ENCODE results near the gene DIP2C.

Gene DIP2C

GRCh38 chr10:565146-565545, 124.3 kb downstream of the DIP2C start:
- H3K4me3 ChIP-seq (ENCODE audit: low read depth, low read length) = no peak overlapping the region
- DNase-seq (ENCODE audit: low read depth) = no peak
- no peak for TF ChIP-seq CTCF (IDR thresholded peaks at IDR 0.05; ENCODE audit: control insufficient read depth, extremely low read depth, insufficient read depth)

GRCh38 chr10:563827-564226, 125.6 kb downstream of the DIP2C start:
- DNase-seq (ENCODE audit: low read depth) = no peak
- no peak for TF ChIP-seq CTCF (IDR thresholded peaks at IDR 0.05; ENCODE audit: control insufficient read depth, extremely low read depth, insufficient read depth)
- no peak overlapping the region for H3K4me3 ChIP-seq (ENCODE audit: low read depth, low read length)

GRCh38 chr10:562142-562541, 127.3 kb downstream of the DIP2C start:
- no peak for DNase-seq (ENCODE audit: low read depth)
- TF ChIP-seq CTCF (IDR thresholded peaks at IDR 0.05; ENCODE audit: control insufficient read depth, extremely low read depth, insufficient read depth) = no peak
- H3K4me3 ChIP-seq (ENCODE audit: low read depth, low read length) = no peak overlapping the region

- no peak for DNase-seq (ENCODE audit: low read depth)
- no peak overlapping the region for H3K4me3 ChIP-seq (ENCODE audit: low read depth, low read length)
- no peak for TF ChIP-seq CTCF (IDR thresholded peaks at IDR 0.05; ENCODE audit: control insufficient read depth, extremely low read depth, insufficient read depth)
These were observed 127.7 kb downstream of the DIP2C start for GRCh38 chr10:561721-562120.

- no peak for DNase-seq (ENCODE audit: low read depth)
- no peak for TF ChIP-seq CTCF (IDR thresholded peaks at IDR 0.05; ENCODE audit: control insufficient read depth, extremely low read depth, insufficient read depth)
- no peak overlapping the region for H3K4me3 ChIP-seq (ENCODE audit: low read depth, low read length)
These were observed 129.0 kb downstream of the DIP2C start for GRCh38 chr10:560314-560992.

- no peak overlapping the region for H3K4me3 ChIP-seq (ENCODE audit: low read depth, low read length)
- no peak for TF ChIP-seq CTCF (IDR thresholded peaks at IDR 0.05; ENCODE audit: control insufficient read depth, extremely low read depth, insufficient read depth)
- no peak for DNase-seq (ENCODE audit: low read depth)
These were observed 129.8 kb downstream of the DIP2C start for GRCh38 chr10:559767-560047.
